Testis (tissue), 2 donors: ENCODE data around the gene FGFR3.

Source experiments
- CTCF ChIP-seq, 3 experiments: fragments of 450-650 bp in 2 of 3; fragments of 200-600 bp in 1 of 3; sonication (generic) in 1 of 3; IDR thresholded peaks; one replicate each; pipeline ENCODE4 v1.5.1; 2016 to 2019; ENCODE audit warnings: antibody characterized with exemption in 3 of 3, mild to moderate bottlenecking in 2 of 3, moderate library complexity in 1 of 3
- POLR2A ChIP-seq: fragments of 450-650 bp; IDR thresholded peaks from one replicate; pipeline ENCODE4 v1.6.1; 2017; ENCODE audit warnings: antibody characterized with exemption, mild to moderate bottlenecking, moderate library complexity

DNA sequence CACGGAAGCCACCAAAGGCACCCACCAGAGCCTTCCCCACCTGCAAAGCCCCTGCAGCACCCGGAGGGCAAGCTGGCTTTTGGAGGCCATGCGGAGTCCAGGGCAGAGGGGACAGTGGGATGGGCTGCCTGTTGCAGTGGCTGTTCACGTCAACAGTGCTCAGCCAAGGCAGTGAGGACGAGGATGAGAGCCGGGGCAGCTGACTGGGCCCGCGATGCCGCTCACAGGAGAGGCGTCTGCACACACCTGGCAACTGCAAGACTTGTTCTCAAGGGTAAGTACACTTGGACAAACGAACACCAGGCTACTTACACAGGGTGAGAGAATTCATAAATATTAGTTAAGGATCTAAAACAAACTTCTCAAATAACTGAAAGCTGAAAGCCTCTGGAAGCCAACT is 19.6 kb downstream of the FGFR3 start:
- TF ChIP-seq CTCF (IDR thresholded peaks at IDR 0.05) (no peak), POLR2A (no peak)
